ENCODE data around the gene LRRFIP2. TPM values are rescaled to one million over a fixed set of nuclear protein-coding genes. Genes with fewer than 3 reads are reported as not detected.
"Not testable (repeated sequence)": the region's sequence is repeated elsewhere in the genome, so short reads cannot be mapped to it uniquely, and the experiment has no call there.

LRRFIP2 gene
- total RNA-seq, 1 donor from 2014 or later: 34.1 TPM

- Histone ChIP-seq H3K36me3 (ENCODE audit: control insufficient read depth, insufficient read depth, low read length) (no peaks in the 10 kb centered on the region), H3K4me3 (ENCODE audit: low read depth, low read length) (no peak overlapping the region), H3K27me3 (ENCODE audit: control insufficient read depth, insufficient read depth, low read length) (no peaks in the 10 kb centered on the region)
- DNase-seq (ENCODE audit: low read depth): no peak
- no peak for TF ChIP-seq CTCF (IDR thresholded peaks at IDR 0.05; ENCODE audit: insufficient read depth, low read length, poor library complexity, severe bottlenecking)
Observed at GRCh38 chr3:37125195-37126073, 48.9 kb downstream of the LRRFIP2 start.

GRCh38 chr3:37124435-37124834 is 49.9 kb downstream of the LRRFIP2 start:
- DNase-seq (ENCODE audit: low read depth): no peak
- no peak for TF ChIP-seq CTCF (IDR thresholded peaks at IDR 0.05; ENCODE audit: insufficient read depth, low read length, poor library complexity, severe bottlenecking)
- no peaks in the 10 kb centered on the region for H3K36me3 ChIP-seq (ENCODE audit: control insufficient read depth, insufficient read depth, low read length)

GRCh38 chr3:37123292-37123691 is 51.1 kb downstream of the LRRFIP2 start:
- Histone ChIP-seq H3K27me3 (ENCODE audit: control insufficient read depth, insufficient read depth, low read length) (no peaks in the 10 kb centered on the region), H3K36me3 (ENCODE audit: control insufficient read depth, insufficient read depth, low read length) (no peaks in the 10 kb centered on the region), H3K4me3 (ENCODE audit: low read depth, low read length) (no peak overlapping the region)
- no peak for DNase-seq (ENCODE audit: low read depth)
- TF ChIP-seq CTCF (IDR thresholded peaks at IDR 0.05; ENCODE audit: insufficient read depth, low read length, poor library complexity, severe bottlenecking): no peak

More at GRCh38 chr3:37124435-37124834, 49.9 kb downstream of the LRRFIP2 start:
- Histone ChIP-seq H3K4me3 (ENCODE audit: low read depth, low read length) (no peak overlapping the region), H3K27me3 (ENCODE audit: control insufficient read depth, insufficient read depth, low read length) (no peaks in the 10 kb centered on the region)

GRCh38 chr3:37122069-37122468 is 52.3 kb downstream of the LRRFIP2 start:
- not testable (repeated sequence) for DNase-seq (ENCODE audit: low read depth); H3K36me3 ChIP-seq (ENCODE audit: control insufficient read depth, insufficient read depth, low read length); H3K27me3 ChIP-seq (ENCODE audit: control insufficient read depth, insufficient read depth, low read length); H3K4me3 ChIP-seq (ENCODE audit: low read depth, low read length)

GRCh38 chr3:37118163-37118562 is 56.2 kb downstream of the LRRFIP2 start:
- no peak for TF ChIP-seq CTCF (IDR thresholded peaks at IDR 0.05; ENCODE audit: insufficient read depth, low read length, poor library complexity, severe bottlenecking)
- no peak overlapping the region for H3K4me3 ChIP-seq (ENCODE audit: low read depth, low read length)
- H3K27me3 ChIP-seq (ENCODE audit: control insufficient read depth, insufficient read depth, low read length): no peaks in the 10 kb centered on the region

GRCh38 chr3:37117548-37117947 is 56.8 kb downstream of the LRRFIP2 start:
- no peaks in the 10 kb centered on the region for H3K36me3 ChIP-seq (ENCODE audit: control insufficient read depth, insufficient read depth, low read length)
- no peaks in the 10 kb centered on the region for H3K27me3 ChIP-seq (ENCODE audit: control insufficient read depth, insufficient read depth, low read length)
- TF ChIP-seq CTCF (IDR thresholded peaks at IDR 0.05; ENCODE audit: insufficient read depth, low read length, poor library complexity, severe bottlenecking): no peak
- H3K4me3 ChIP-seq (ENCODE audit: low read depth, low read length): no peak overlapping the region
- DNase-seq (ENCODE audit: low read depth): no peak

More at GRCh38 chr3:37118163-37118562, 56.2 kb downstream of the LRRFIP2 start:
- no peaks in the 10 kb centered on the region for H3K36me3 ChIP-seq (ENCODE audit: control insufficient read depth, insufficient read depth, low read length)
- DNase-seq (ENCODE audit: low read depth): no peak
